Lower lobe of right lung (tissue), 2 donors: ENCODE data around the gene PTBP3. TPM values are rescaled to one million over a fixed set of nuclear protein-coding genes. Genes with fewer than 3 reads are reported as not detected.

Experiments used
- ATAC-seq, 2 donors: fragments of 200-7000 bp; cut with Tn5 transposase; one replicate each; pipeline ENCODE4 v1.9.1; 2020 to 2022; ENCODE audit warnings: mild to moderate bottlenecking in 2 of 2, moderate library complexity in 2 of 2
- DNase-seq: peaks from one replicate; pipeline ENCODE4 v3.0.0-alpha.2; 2020
- H3K27ac ChIP-seq: fragments of 200-600 bp; one replicate; pipeline ENCODE4 v1.8.0; 2022
- H3K27me3 ChIP-seq: fragments of 200-600 bp; one replicate; pipeline ENCODE4 v1.8.0; 2022; ENCODE audit warnings: low read depth
- H3K36me3 ChIP-seq: fragments of 200-600 bp; one replicate; pipeline ENCODE4 v1.8.0; 2022; ENCODE audit warnings: mild to moderate bottlenecking
- H3K4me1 ChIP-seq: fragments of 200-600 bp; one replicate; pipeline ENCODE4 v1.8.0; 2022
- H3K4me3 ChIP-seq: fragments of 200-600 bp; one replicate; pipeline ENCODE4 v1.8.0; 2022; ENCODE audit warnings: mild to moderate bottlenecking
- H3K9me3 ChIP-seq: fragments of 200-600 bp; one replicate; pipeline ENCODE4 v1.8.0; 2022
- CTCF ChIP-seq: fragments of 200-600 bp; IDR thresholded peaks from one replicate; pipeline ENCODE4 v1.8.0; 2022; ENCODE audit warnings: antibody characterized with exemption, mild to moderate bottlenecking
- intact Hi-C: fragments of 100-400 bp; cut with DNase I; formaldehyde crosslinking; loops from one replicate; pipeline ENCODE4 v1.11.0; 2022
- total RNA-seq: library from RNA; stranded (reverse); fragmentation: NEBNext Ultra II Directional; extraction: Animal tissue kit (Norgen Biotek cat#: 25700); gene quantifications from one replicate; pipeline ENCODE4 v1.2.1, GENCODE V29; 2021
- donor health status: DM: no; HTN: yes; CAD: no; lungs with severe emphysema.

PTBP3 gene
- total RNA-seq, 1 donor from 2014 or later = 94.9 TPM

- no peak overlapping the region for H3K27ac ChIP-seq
- TF ChIP-seq CTCF = no peak
- DNase-seq (no peak), ATAC-seq (no peak)
- intact Hi-C loops = loop anchor here (10.0 kb wide), 1 partner anchor 257 kb away; no protein-coding TSS in a partner anchor
- no peak overlapping the region for H3K4me3 ChIP-seq
- H3K9me3 ChIP-seq = no peaks in the 10 kb centered on the region
- H3K4me1 ChIP-seq = no peaks in the 10 kb centered on the region
- no peaks in the 10 kb centered on the region for H3K27me3 ChIP-seq
- H3K36me3 ChIP-seq = no peaks in the 10 kb centered on the region
Observed at GRCh38 chr9:112352209-112352608, 18.8 kb upstream of the PTBP3 start.

- no peak for TF ChIP-seq CTCF
- Histone ChIP-seq H3K36me3 (no peaks in the 10 kb centered on the region), H3K27ac (no peak overlapping the region), H3K27me3 (no peaks in the 10 kb centered on the region), H3K4me1 (no peaks in the 10 kb centered on the region), H3K4me3 (no peak overlapping the region), H3K9me3 (no peaks in the 10 kb centered on the region)
- DNase-seq (no peak), ATAC-seq (no peak)
- intact Hi-C loops = loop anchor here (10.0 kb wide), 1 partner anchor 256 kb away; no protein-coding TSS in a partner anchor
Observed at GRCh38 chr9:112351184-112351583, 17.8 kb upstream of the PTBP3 start.

GRCh38 chr9:112349008-112349333, 15.6 kb upstream of the PTBP3 start:
- no peaks in the 10 kb centered on the region for H3K36me3 ChIP-seq
- ATAC-seq (peak in 1 of 2 donors; percentile 45), DNase-seq (no peak)
- peak overlapping the region; percentile 49 for H3K4me3 ChIP-seq
- H3K27ac ChIP-seq = no peak overlapping the region
- intact Hi-C loops = no loop called here
- H3K4me1 ChIP-seq = no peaks in the 10 kb centered on the region
- no peak for TF ChIP-seq CTCF
- no peaks in the 10 kb centered on the region for H3K27me3 ChIP-seq
- no peaks in the 10 kb centered on the region for H3K9me3 ChIP-seq

- Histone ChIP-seq H3K4me1 (no peaks in the 10 kb centered on the region), H3K36me3 (no peaks in the 10 kb centered on the region), H3K9me3 (no peaks in the 10 kb centered on the region), H3K27ac (no peak overlapping the region), H3K4me3 (peak overlapping the region; percentile 49), H3K27me3 (no peaks in the 10 kb centered on the region)
- ATAC-seq = peak; percentile 83 to 91
- intact Hi-C loops = no loop called here
- peak; percentile 89 for DNase-seq
- TF ChIP-seq CTCF = no peak
Observed at GRCh38 chr9:112348257-112349007, 15.0 kb upstream of the PTBP3 start.

- H3K27me3 ChIP-seq = no peaks in the 10 kb centered on the region
Observed at GRCh38 chr9:112341730-112342129, 8.3 kb upstream of the PTBP3 start.

More at GRCh38 chr9:112341730-112342129, 8.3 kb upstream of the PTBP3 start:
- DNase-seq (no peak), ATAC-seq (no peak)
- no peaks in the 10 kb centered on the region for H3K9me3 ChIP-seq
- H3K36me3 ChIP-seq = no peaks in the 10 kb centered on the region
- no peak overlapping the region for H3K27ac ChIP-seq
- no peak overlapping the region for H3K4me3 ChIP-seq
- TF ChIP-seq CTCF = no peak
- intact Hi-C loops = no loop called here
- H3K4me1 ChIP-seq = no peaks in the 10 kb centered on the region
